WTC11 (cell line): ENCODE measurements around the gene IPO11.

ENCODE experiments used
- CREB1 ChIP-seq: sonication (generic); formaldehyde crosslinking; IDR thresholded peaks from 2 replicates; pipeline ENCODE4 v1.8.0; 2023; ENCODE audit warnings: mild to moderate bottlenecking, missing genetic modification reagents
- ELF4 ChIP-seq: sonication (generic); formaldehyde crosslinking; IDR thresholded peaks from 2 replicates; pipeline ENCODE4 v1.8.1; 2022; ENCODE audit warnings: low read depth, mild to moderate bottlenecking, moderate library complexity, missing genetic modification reagents
- FOXK1 ChIP-seq: sonication (generic); formaldehyde crosslinking; IDR thresholded peaks from 2 replicates; pipeline ENCODE4 v1.8.0; 2022; ENCODE audit warnings: mild to moderate bottlenecking, moderate library complexity, missing genetic modification reagents
- FOXP1 ChIP-seq: sonication (generic); formaldehyde crosslinking; IDR thresholded peaks from 2 replicates; pipeline ENCODE4 v1.8.0; 2022; ENCODE audit warnings: missing genetic modification reagents, mild to moderate bottlenecking, moderate library complexity, borderline replicate concordance
- SP1 ChIP-seq: sonication (generic); formaldehyde crosslinking; conservative IDR thresholded peaks from 2 replicates; pipeline ENCODE4 v1.8.1; 2022; ENCODE audit warnings: missing genetic modification reagents
- ZNF263 ChIP-seq: sonication (generic); formaldehyde crosslinking; IDR thresholded peaks from 2 replicates; pipeline ENCODE4 v1.8.1; 2022; ENCODE audit warnings: low read depth, mild to moderate bottlenecking, moderate library complexity, missing genetic modification reagents
- TF ChIP-seq, protein P1 (sequence below): sonication (generic); formaldehyde crosslinking; IDR thresholded peaks from 2 replicates; pipeline ENCODE4 v1.8.1; 2022; ENCODE audit warnings: low read depth, mild to moderate bottlenecking, moderate library complexity, missing genetic modification reagents, borderline replicate concordance
- TF ChIP-seq, protein P2 (sequence below): fragments of 200-600 bp; IDR thresholded peaks from 2 replicates; pipeline ENCODE4 v1.8.0; 2022; ENCODE audit warnings: antibody characterized with exemption
- TF ChIP-seq, protein P3 (sequence below): sonication (generic); formaldehyde crosslinking; IDR thresholded peaks from 2 replicates; pipeline ENCODE4 v1.8.0; 2022; ENCODE audit warnings: mild to moderate bottlenecking, missing genetic modification reagents
- TF ChIP-seq, protein P4 (sequence below): sonication (generic); formaldehyde crosslinking; IDR thresholded peaks from 2 replicates; pipeline ENCODE4 v1.8.1; 2023; ENCODE audit warnings: mild to moderate bottlenecking, missing genetic modification reagents
- TF ChIP-seq, protein P5 (sequence below): sonication (generic); formaldehyde crosslinking; IDR thresholded peaks from 2 replicates; pipeline ENCODE4 v1.8.0; 2022; ENCODE audit warnings: mild to moderate bottlenecking, missing genetic modification reagents

DNA sequence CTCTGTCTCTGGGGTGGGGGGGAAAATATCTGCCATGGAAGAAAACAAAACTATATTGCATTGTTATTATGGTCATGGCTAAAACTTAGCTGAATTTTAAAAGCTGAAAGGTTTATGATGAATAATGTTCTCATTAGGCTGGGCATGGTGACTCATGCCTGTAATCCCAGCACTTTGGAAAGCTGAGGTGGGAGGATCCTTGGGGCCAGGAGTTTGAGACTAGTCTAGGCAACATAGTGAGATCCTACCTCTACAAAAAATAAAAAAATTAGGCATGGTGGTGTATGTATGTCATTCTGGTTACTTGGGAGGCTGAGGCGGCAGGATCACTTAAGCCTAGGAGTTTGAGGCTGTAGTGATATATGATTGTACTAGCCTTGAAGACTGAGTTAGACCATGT, 44.5 kb downstream of the IPO11 start:
- TF ChIP-seq, protein P1, sequence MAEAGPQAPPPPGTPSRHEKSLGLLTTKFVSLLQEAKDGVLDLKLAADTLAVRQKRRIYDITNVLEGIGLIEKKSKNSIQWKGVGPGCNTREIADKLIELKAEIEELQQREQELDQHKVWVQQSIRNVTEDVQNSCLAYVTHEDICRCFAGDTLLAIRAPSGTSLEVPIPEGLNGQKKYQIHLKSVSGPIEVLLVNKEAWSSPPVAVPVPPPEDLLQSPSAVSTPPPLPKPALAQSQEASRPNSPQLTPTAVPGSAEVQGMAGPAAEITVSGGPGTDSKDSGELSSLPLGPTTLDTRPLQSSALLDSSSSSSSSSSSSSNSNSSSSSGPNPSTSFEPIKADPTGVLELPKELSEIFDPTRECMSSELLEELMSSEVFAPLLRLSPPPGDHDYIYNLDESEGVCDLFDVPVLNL (CRISPR knock-in tag), result no peak
- TF ChIP-seq, protein P2, sequence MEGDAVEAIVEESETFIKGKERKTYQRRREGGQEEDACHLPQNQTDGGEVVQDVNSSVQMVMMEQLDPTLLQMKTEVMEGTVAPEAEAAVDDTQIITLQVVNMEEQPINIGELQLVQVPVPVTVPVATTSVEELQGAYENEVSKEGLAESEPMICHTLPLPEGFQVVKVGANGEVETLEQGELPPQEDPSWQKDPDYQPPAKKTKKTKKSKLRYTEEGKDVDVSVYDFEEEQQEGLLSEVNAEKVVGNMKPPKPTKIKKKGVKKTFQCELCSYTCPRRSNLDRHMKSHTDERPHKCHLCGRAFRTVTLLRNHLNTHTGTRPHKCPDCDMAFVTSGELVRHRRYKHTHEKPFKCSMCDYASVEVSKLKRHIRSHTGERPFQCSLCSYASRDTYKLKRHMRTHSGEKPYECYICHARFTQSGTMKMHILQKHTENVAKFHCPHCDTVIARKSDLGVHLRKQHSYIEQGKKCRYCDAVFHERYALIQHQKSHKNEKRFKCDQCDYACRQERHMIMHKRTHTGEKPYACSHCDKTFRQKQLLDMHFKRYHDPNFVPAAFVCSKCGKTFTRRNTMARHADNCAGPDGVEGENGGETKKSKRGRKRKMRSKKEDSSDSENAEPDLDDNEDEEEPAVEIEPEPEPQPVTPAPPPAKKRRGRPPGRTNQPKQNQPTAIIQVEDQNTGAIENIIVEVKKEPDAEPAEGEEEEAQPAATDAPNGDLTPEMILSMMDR, result no peak
- TF ChIP-seq FOXP1 (CRISPR knock-in tag), result no peak
- TF ChIP-seq FOXK1 (CRISPR knock-in tag), result no peak
- TF ChIP-seq, protein P3, sequence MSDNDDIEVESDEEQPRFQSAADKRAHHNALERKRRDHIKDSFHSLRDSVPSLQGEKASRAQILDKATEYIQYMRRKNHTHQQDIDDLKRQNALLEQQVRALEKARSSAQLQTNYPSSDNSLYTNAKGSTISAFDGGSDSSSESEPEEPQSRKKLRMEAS (CRISPR knock-in tag), result no peak
- no peak for TF ChIP-seq ZNF263 (CRISPR knock-in tag)
- TF ChIP-seq, protein P4, sequence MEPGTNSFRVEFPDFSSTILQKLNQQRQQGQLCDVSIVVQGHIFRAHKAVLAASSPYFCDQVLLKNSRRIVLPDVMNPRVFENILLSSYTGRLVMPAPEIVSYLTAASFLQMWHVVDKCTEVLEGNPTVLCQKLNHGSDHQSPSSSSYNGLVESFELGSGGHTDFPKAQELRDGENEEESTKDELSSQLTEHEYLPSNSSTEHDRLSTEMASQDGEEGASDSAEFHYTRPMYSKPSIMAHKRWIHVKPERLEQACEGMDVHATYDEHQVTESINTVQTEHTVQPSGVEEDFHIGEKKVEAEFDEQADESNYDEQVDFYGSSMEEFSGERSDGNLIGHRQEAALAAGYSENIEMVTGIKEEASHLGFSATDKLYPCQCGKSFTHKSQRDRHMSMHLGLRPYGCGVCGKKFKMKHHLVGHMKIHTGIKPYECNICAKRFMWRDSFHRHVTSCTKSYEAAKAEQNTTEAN, result no peak
- no peak for TF ChIP-seq SP1
- TF ChIP-seq, protein P5, sequence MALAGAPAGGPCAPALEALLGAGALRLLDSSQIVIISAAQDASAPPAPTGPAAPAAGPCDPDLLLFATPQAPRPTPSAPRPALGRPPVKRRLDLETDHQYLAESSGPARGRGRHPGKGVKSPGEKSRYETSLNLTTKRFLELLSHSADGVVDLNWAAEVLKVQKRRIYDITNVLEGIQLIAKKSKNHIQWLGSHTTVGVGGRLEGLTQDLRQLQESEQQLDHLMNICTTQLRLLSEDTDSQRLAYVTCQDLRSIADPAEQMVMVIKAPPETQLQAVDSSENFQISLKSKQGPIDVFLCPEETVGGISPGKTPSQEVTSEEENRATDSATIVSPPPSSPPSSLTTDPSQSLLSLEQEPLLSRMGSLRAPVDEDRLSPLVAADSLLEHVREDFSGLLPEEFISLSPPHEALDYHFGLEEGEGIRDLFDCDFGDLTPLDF (CRISPR knock-in tag), result no peak
- TF ChIP-seq CREB1 (CRISPR knock-in tag), result no peak
- TF ChIP-seq ELF4 (CRISPR knock-in tag), result no peak
